Kidney epithelial cell (primary cell): Measurements from ENCODE around the gene KPNA5. TPM values are rescaled to one million over a fixed set of nuclear protein-coding genes. Genes with fewer than 3 reads are reported as not detected.

Experiments used
- DNase-seq: peaks from one replicate; pipeline ENCODE4 v3.0.0-alpha.2; 2010; ENCODE audit warnings: low read depth
- H3K27me3 ChIP-seq: 2 replicates; pipeline ENCODE4 v1.6.0; 2011; ENCODE audit warnings: low read length; ENCODE audit not compliant: control insufficient read depth, insufficient read depth
- H3K36me3 ChIP-seq: 2 replicates; pipeline ENCODE4 v1.5.1; 2011; ENCODE audit warnings: low read length; ENCODE audit not compliant: control insufficient read depth, insufficient read depth
- H3K4me3 ChIP-seq: 2 replicates; pipeline ENCODE4 v1.5.1; 2011; ENCODE audit warnings: low read depth, mild to moderate bottlenecking, control low read depth, low read length
- total RNA-seq: library from RNA; depleted of rRNA; stranded (reverse); fragments of >200 nt; gene quantifications from 2 replicates; pipeline ENCODE4 v1.2.3, GENCODE V29; 2015
- TF ChIP-seq, protein P1 (sequence below): IDR thresholded peaks from 2 replicates; pipeline ENCODE4 v1.5.1; 2011; ENCODE audit warnings: mild to moderate bottlenecking, moderate library complexity, low read length, control low read depth, inconsistent platforms; ENCODE audit not compliant: insufficient read depth, poor library complexity, severe bottlenecking

The KPNA5 gene
- total RNA-seq, 1 donor from 2014 or later = 9.3 TPM

- Histone ChIP-seq H3K4me3 (no peak overlapping the region), H3K27me3 (no peaks in the 10 kb centered on the region), H3K36me3 (no peaks in the 10 kb centered on the region)
- TF ChIP-seq, protein P1, sequence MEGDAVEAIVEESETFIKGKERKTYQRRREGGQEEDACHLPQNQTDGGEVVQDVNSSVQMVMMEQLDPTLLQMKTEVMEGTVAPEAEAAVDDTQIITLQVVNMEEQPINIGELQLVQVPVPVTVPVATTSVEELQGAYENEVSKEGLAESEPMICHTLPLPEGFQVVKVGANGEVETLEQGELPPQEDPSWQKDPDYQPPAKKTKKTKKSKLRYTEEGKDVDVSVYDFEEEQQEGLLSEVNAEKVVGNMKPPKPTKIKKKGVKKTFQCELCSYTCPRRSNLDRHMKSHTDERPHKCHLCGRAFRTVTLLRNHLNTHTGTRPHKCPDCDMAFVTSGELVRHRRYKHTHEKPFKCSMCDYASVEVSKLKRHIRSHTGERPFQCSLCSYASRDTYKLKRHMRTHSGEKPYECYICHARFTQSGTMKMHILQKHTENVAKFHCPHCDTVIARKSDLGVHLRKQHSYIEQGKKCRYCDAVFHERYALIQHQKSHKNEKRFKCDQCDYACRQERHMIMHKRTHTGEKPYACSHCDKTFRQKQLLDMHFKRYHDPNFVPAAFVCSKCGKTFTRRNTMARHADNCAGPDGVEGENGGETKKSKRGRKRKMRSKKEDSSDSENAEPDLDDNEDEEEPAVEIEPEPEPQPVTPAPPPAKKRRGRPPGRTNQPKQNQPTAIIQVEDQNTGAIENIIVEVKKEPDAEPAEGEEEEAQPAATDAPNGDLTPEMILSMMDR = peak; percentile 40
- peak; percentile 4 for DNase-seq
These were observed 98.7 kb downstream of the KPNA5 start for GRCh38 chr6:116779573-116780164.

GRCh38 chr6:116783852-116784251 lies 102.8 kb downstream of the KPNA5 start:
- H3K36me3 ChIP-seq = no peaks in the 10 kb centered on the region
- H3K4me3 ChIP-seq = no peak overlapping the region
- TF ChIP-seq, protein P1 = no peak
- H3K27me3 ChIP-seq = no peaks in the 10 kb centered on the region
- no peak for DNase-seq

Other genes with a start within 250 kb of the KPNA5 start
- gene CALHM6, start 219.8 kb upstream of the KPNA5 start, total RNA-seq = 0.75 and 4.8 TPM in 2 replicates
- gene CALHM5, start 169.6 kb upstream of the KPNA5 start, total RNA-seq = 0.21 and 0.34 TPM in 2 replicates
- gene TRAPPC3L, start 135.5 kb upstream of the KPNA5 start, total RNA-seq = not detected in 2 replicates
- gene CALHM4, start 127.5 kb upstream of the KPNA5 start, total RNA-seq = not detected in 2 replicates
- gene RWDD1, start 109.7 kb upstream of the KPNA5 start, total RNA-seq = 36.8 and 38.6 TPM in 2 replicates
- 0.42 and 0.62 TPM in 2 replicates for gene RSPH4A, start 64.7 kb upstream of the KPNA5 start, total RNA-seq
- gene ZUP1, start 12.4 kb upstream of the KPNA5 start, total RNA-seq = 13.7 and 14.4 TPM in 2 replicates
- gene FAM162B, start 84.5 kb downstream of the KPNA5 start, total RNA-seq = 0.14 and 0.25 TPM in 2 replicates
- gene GPRC6A, start 147.9 kb downstream of the KPNA5 start, total RNA-seq = not detected in 2 replicates
- not detected in 2 replicates for gene RFX6, start 196.0 kb downstream of the KPNA5 start, total RNA-seq